Mesothelial cell of epicardium (in vitro differentiated cells): ENCODE data around the gene ETDC. TPM values are rescaled to one million over a fixed set of nuclear protein-coding genes. Genes with fewer than 3 reads are reported as not detected.

Experiments
- DNase-seq, 2 experiments: peaks; one replicate each; pipeline ENCODE4 v3.0.0; 2021; ENCODE audit warnings: low spot score in 2 of 2; ENCODE audit not compliant: unreplicated experiment in 2 of 2
- H3K27ac Mint-ChIP-seq: 2 replicates; pipeline ENCODE4 v1.8.0; 2021; ENCODE audit warnings: mixed read lengths
- H3K27me3 Mint-ChIP-seq: 2 replicates; pipeline ENCODE4 v1.8.0; 2021; ENCODE audit warnings: low read depth, mixed read lengths
- H3K36me3 Mint-ChIP-seq: 2 replicates; pipeline ENCODE4 v1.8.0; 2021; ENCODE audit warnings: mixed read lengths
- H3K4me1 Mint-ChIP-seq: 2 replicates; pipeline ENCODE4 v1.8.0; 2021; ENCODE audit warnings: mixed read lengths
- H3K4me3 Mint-ChIP-seq: 2 replicates; pipeline ENCODE4 v1.8.0; 2021; ENCODE audit warnings: mild to moderate bottlenecking, moderate library complexity, mixed read lengths
- H3K9me3 Mint-ChIP-seq: 2 replicates; pipeline ENCODE4 v1.8.0; 2021; ENCODE audit warnings: mixed read lengths
- total RNA-seq: library from RNA; stranded (reverse); gene quantifications from 3 replicates; pipeline ENCODE4 v1.2.1, GENCODE V29; 2021
- TF ChIP-seq, protein P1 (sequence below): fragments of 200-600 bp; sonication (generic); IDR thresholded peaks from one replicate; pipeline ENCODE4 v1.5.0; 2021; ENCODE audit warnings: antibody characterized with exemption; ENCODE audit not compliant: unreplicated experiment

Gene ETDC
- total RNA-seq, 1 donor from 2014 or later: not detected

DNA sequence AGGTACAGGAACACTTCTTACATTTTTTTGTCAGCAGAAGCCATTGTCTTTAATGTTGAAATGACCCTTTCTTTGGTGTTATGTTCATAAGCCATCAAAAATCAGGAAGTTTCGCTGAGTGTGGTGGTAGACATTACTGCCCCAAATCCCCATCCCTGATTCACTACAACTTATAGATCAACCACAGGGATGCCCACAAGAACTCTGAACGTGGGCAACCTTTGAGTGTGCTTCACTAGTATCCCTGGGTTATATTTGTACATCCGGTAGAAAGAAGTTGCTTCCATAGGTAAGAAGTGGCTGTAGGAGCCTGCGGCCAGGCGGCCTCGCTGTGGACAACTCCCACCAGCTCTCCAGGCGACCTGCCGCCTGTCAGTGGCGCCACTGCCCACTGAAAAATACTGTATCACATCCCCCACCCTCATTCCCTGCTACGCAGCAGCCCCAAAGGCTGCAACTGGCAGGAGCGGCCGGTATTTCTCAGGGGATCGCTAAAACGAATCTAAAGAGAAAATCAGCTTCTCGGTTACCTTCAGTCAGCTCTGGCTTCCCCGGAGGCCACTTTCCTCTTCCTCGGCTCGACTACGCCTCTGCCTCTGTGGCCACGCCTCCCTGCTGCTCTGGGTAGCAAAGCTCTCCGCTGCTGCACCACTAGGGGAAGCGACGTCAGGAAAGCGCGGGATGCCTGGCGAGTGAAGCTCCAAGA is 13.9 kb upstream of the ETDC start:
- Mint-ChIP-seq H3K4me3 (peak overlapping the region; percentile 68), H3K27me3 (no peaks in the 10 kb centered on the region), H3K36me3 (peaks cover 17% of the 10 kb centered on the region), H3K4me1 (no peaks in the 10 kb centered on the region), H3K27ac (no peak overlapping the region), H3K9me3 (peaks cover 40% of the 10 kb centered on the region)
- TF ChIP-seq, protein P1, sequence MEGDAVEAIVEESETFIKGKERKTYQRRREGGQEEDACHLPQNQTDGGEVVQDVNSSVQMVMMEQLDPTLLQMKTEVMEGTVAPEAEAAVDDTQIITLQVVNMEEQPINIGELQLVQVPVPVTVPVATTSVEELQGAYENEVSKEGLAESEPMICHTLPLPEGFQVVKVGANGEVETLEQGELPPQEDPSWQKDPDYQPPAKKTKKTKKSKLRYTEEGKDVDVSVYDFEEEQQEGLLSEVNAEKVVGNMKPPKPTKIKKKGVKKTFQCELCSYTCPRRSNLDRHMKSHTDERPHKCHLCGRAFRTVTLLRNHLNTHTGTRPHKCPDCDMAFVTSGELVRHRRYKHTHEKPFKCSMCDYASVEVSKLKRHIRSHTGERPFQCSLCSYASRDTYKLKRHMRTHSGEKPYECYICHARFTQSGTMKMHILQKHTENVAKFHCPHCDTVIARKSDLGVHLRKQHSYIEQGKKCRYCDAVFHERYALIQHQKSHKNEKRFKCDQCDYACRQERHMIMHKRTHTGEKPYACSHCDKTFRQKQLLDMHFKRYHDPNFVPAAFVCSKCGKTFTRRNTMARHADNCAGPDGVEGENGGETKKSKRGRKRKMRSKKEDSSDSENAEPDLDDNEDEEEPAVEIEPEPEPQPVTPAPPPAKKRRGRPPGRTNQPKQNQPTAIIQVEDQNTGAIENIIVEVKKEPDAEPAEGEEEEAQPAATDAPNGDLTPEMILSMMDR: no peak
- peak; percentile 29 to 49 for DNase-seq

DNA sequence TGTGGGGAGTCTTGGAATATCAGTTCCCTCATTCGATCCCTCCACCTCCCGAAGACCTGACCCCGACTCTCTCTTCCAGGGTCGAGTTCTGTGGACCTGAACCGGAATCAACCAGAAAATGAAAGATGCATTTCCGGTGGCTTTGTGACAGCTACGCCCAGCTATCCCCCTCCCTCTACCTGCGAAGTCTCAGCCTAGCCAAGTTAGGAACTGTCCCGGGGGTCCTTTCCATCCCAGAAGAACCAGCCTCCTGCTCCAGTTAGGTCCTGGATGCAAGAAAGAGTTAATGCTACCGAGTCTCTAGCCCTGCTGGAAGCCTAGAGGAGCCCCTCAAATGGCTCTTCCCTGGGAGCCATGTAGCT is 13.4 kb upstream of the ETDC start:
- H3K9me3 Mint-ChIP-seq: peaks cover 36% of the 10 kb centered on the region
- TF ChIP-seq, protein P1: no peak
- H3K36me3 Mint-ChIP-seq: peaks cover 15% of the 10 kb centered on the region
- DNase-seq: no peak
- no peaks in the 10 kb centered on the region for H3K4me1 Mint-ChIP-seq
- no peaks in the 10 kb centered on the region for H3K27me3 Mint-ChIP-seq
- H3K4me3 Mint-ChIP-seq: peak overlapping the region; percentile 68
- no peak overlapping the region for H3K27ac Mint-ChIP-seq

DNA sequence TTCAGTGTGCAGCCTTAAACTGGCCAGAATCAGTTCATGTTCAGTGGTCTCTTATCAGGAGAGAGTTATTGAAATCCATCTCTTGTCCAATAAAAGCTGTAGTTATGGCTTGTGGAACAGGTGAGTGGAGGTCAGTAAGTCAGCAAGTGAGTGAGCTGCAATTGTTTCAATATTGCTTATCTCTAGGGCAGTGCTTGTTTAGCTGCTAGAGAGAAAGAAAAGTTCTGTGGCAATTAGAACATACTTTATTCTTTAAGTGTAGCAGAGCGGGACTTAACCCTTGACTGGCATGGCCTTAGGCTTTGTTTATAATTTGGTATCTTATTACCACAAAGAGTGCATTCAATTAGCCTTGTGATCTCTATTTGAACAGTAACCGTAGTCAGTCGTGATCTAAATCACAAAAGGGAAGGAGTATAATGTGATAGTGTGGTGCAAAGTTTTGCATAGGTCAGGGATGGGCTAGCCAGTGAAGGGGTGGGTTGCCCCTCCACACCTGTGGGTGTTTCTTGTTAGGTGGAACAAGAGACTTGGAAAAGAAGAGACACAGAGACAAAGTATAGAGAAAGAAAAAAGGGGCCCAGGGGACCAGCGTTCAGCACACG is 6.9 kb upstream of the ETDC start:
- Mint-ChIP-seq H3K4me3 (no peak overlapping the region), H3K27me3 (no peaks in the 10 kb centered on the region), H3K36me3 (no peaks in the 10 kb centered on the region), H3K4me1 (peaks cover 8% of the 10 kb centered on the region), H3K27ac (peak overlapping the region; percentile 8), H3K9me3 (peaks cover 26% of the 10 kb centered on the region)
- TF ChIP-seq, protein P1: no peak
- no peak for DNase-seq

DNA sequence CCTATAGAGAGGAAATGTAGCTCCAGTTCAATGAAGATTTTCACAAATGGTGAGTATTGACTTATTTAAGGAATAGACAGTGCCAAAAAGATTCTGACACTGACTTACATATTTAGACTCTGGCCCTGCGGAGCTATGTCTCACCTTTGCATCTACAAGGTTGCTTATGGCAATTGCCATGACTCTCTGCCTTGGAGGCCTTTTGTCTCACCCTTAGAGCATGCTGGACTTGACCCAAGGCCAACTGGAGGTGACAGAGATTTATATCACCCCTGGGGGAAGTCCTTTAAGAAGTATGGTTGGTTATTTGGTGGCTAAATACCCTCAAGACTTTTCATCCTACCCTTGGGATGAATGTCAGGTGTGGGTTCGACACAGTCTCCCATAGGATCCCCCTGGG is 4.5 kb upstream of the ETDC start:
- TF ChIP-seq, protein P1: no peak
- Mint-ChIP-seq H3K4me3 (no peak overlapping the region), H3K36me3 (no peaks in the 10 kb centered on the region), H3K27ac (no peak overlapping the region), H3K4me1 (peaks cover 8% of the 10 kb centered on the region), H3K27me3 (no peaks in the 10 kb centered on the region), H3K9me3 (peaks cover 14% of the 10 kb centered on the region)
- no peak for DNase-seq

DNA sequence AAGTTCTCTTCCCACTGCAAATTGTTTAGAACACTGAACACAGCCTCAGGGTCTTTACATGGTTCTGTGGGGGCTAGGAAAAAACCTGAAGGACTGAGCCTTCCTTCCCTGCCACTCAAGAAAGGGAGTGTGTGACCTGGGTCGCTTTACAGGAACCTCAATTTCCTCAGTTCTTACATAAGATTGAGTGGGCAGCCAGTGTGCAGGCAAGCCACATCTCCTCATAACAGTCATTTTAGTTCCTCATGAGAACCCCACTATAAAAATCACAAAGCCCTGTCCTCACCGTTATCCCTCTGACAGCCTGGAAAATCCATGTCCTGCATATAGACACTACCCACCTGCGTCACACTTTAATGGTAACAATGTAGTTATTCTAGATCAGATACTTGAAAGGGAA is 2.1 kb upstream of the ETDC start:
- Mint-ChIP-seq H3K4me1 (peaks cover 7% of the 10 kb centered on the region), H3K9me3 (peaks cover 23% of the 10 kb centered on the region), H3K4me3 (no peak overlapping the region), H3K27me3 (no peaks in the 10 kb centered on the region), H3K27ac (no peak overlapping the region), H3K36me3 (no peaks in the 10 kb centered on the region)
- DNase-seq: no peak
- TF ChIP-seq, protein P1: no peak
